Osteoblast (primary cell): ENCODE results near the gene MAN2C1. TPM values are rescaled to one million over a fixed set of nuclear protein-coding genes. Genes with fewer than 3 reads are reported as not detected.
"Not testable (repeated sequence)": the region's sequence is repeated elsewhere in the genome, so short reads cannot be mapped to it uniquely, and the experiment has no call there.

Source experiments
- DNase-seq: peaks from one replicate; pipeline ENCODE4 v3.0.0; 2011; ENCODE audit warnings: low spot score, mixed read lengths; ENCODE audit not compliant: insufficient read length; ENCODE audit errors: missing footprints
- H2AFZ ChIP-seq: 2 replicates; pipeline ENCODE4 v1.6.0; 2011; ENCODE audit warnings: mild to moderate bottlenecking, low read length
- H3K27ac ChIP-seq: 2 replicates; pipeline ENCODE4 v1.5.1; 2011; ENCODE audit warnings: mild to moderate bottlenecking, low read depth, low read length, moderate library complexity
- H3K27me3 ChIP-seq: 2 replicates; pipeline ENCODE4 v1.6.0; 2012; ENCODE audit warnings: mild to moderate bottlenecking, control low read depth, inconsistent platforms, low read length, moderate library complexity; ENCODE audit not compliant: insufficient read depth
- H3K36me3 ChIP-seq: 2 replicates; pipeline ENCODE4 v1.5.1; 2011; ENCODE audit warnings: mild to moderate bottlenecking, low read length, control low read depth, moderate library complexity; ENCODE audit not compliant: insufficient read depth
- H3K4me1 ChIP-seq: 2 replicates; pipeline ENCODE4 v1.5.1; 2011; ENCODE audit warnings: mild to moderate bottlenecking, low read length, control low read depth, moderate library complexity; ENCODE audit not compliant: insufficient read depth
- H3K4me2 ChIP-seq: 2 replicates; pipeline ENCODE4 v1.6.0; 2011; ENCODE audit warnings: mild to moderate bottlenecking, low read length; ENCODE audit not compliant: insufficient read depth
- H3K4me3 ChIP-seq: fragments of 200-600 bp; sonication (generic); 3 replicates; pipeline ENCODE4 v1.5.1; 2012; ENCODE audit warnings: mild to moderate bottlenecking, low read length, inconsistent platforms; ENCODE audit not compliant: insufficient read depth
- H3K79me2 ChIP-seq: 2 replicates; pipeline ENCODE4 v1.6.0; 2012; ENCODE audit warnings: mild to moderate bottlenecking, low read length, control low read depth, inconsistent platforms; ENCODE audit not compliant: insufficient read depth
- H3K9me3 ChIP-seq: 2 replicates; pipeline ENCODE4 v1.5.1; 2011; ENCODE audit warnings: low read depth, low read length, control low read depth
- H4K20me1 ChIP-seq: 2 replicates; pipeline ENCODE4 v1.6.0; 2012; ENCODE audit warnings: mild to moderate bottlenecking, low read length, control low read depth; ENCODE audit not compliant: insufficient read depth
- total RNA-seq: library from RNA; depleted of rRNA; stranded (reverse); fragments of >200 nt; gene quantifications from 2 replicates; pipeline ENCODE4 v1.2.3, GENCODE V29; 2012
- TF ChIP-seq, protein P1 (sequence below): IDR thresholded peaks from 2 replicates; pipeline ENCODE4 v1.5.1; 2011; ENCODE audit warnings: mild to moderate bottlenecking, low read depth, low read length, moderate library complexity; ENCODE audit errors: extremely low read depth

Gene MAN2C1
- total RNA-seq, 1 donor: 123 TPM

GRCh38 chr15:75325922-75326321 lies 42.5 kb downstream of the MAN2C1 start:
- Histone ChIP-seq H2AFZ (no peak overlapping the region), H4K20me1 (no peaks in the 10 kb centered on the region), H3K4me2 (no peak overlapping the region), H3K27me3 (peaks cover 5% of the 10 kb centered on the region), H3K4me1 (no peaks in the 10 kb centered on the region), H3K27ac (no peak overlapping the region), H3K79me2 (no peaks in the 10 kb centered on the region), H3K36me3 (no peaks in the 10 kb centered on the region), H3K4me3 (no peak overlapping the region), H3K9me3 (no peaks in the 10 kb centered on the region)
- no peak for DNase-seq
- TF ChIP-seq, protein P1, sequence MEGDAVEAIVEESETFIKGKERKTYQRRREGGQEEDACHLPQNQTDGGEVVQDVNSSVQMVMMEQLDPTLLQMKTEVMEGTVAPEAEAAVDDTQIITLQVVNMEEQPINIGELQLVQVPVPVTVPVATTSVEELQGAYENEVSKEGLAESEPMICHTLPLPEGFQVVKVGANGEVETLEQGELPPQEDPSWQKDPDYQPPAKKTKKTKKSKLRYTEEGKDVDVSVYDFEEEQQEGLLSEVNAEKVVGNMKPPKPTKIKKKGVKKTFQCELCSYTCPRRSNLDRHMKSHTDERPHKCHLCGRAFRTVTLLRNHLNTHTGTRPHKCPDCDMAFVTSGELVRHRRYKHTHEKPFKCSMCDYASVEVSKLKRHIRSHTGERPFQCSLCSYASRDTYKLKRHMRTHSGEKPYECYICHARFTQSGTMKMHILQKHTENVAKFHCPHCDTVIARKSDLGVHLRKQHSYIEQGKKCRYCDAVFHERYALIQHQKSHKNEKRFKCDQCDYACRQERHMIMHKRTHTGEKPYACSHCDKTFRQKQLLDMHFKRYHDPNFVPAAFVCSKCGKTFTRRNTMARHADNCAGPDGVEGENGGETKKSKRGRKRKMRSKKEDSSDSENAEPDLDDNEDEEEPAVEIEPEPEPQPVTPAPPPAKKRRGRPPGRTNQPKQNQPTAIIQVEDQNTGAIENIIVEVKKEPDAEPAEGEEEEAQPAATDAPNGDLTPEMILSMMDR: no peak

- DNase-seq: no peak
- no peak overlapping the region for H3K4me3 ChIP-seq
- H3K4me1 ChIP-seq: no peaks in the 10 kb centered on the region
- no peaks in the 10 kb centered on the region for H4K20me1 ChIP-seq
- H3K36me3 ChIP-seq: no peaks in the 10 kb centered on the region
- H3K79me2 ChIP-seq: no peaks in the 10 kb centered on the region
- H3K27me3 ChIP-seq: peaks cover 5% of the 10 kb centered on the region
- TF ChIP-seq, protein P1: no peak
- H3K27ac ChIP-seq: no peak overlapping the region
- no peaks in the 10 kb centered on the region for H3K9me3 ChIP-seq
- H2AFZ ChIP-seq: no peak overlapping the region
- H3K4me2 ChIP-seq: no peak overlapping the region
These were observed 46.7 kb downstream of the MAN2C1 start for GRCh38 chr15:75321711-75322110.

- H3K4me1 ChIP-seq, H3K4me2 ChIP-seq, H3K27ac ChIP-seq, H3K27me3 ChIP-seq, H3K36me3 ChIP-seq, H3K9me3 ChIP-seq, H3K4me3 ChIP-seq, H3K79me2 ChIP-seq, H2AFZ ChIP-seq, H4K20me1 ChIP-seq: not testable (repeated sequence)
- DNase-seq: peak; percentile 63
These were observed 49.0 kb downstream of the MAN2C1 start for GRCh38 chr15:75319231-75319897.

DNA sequence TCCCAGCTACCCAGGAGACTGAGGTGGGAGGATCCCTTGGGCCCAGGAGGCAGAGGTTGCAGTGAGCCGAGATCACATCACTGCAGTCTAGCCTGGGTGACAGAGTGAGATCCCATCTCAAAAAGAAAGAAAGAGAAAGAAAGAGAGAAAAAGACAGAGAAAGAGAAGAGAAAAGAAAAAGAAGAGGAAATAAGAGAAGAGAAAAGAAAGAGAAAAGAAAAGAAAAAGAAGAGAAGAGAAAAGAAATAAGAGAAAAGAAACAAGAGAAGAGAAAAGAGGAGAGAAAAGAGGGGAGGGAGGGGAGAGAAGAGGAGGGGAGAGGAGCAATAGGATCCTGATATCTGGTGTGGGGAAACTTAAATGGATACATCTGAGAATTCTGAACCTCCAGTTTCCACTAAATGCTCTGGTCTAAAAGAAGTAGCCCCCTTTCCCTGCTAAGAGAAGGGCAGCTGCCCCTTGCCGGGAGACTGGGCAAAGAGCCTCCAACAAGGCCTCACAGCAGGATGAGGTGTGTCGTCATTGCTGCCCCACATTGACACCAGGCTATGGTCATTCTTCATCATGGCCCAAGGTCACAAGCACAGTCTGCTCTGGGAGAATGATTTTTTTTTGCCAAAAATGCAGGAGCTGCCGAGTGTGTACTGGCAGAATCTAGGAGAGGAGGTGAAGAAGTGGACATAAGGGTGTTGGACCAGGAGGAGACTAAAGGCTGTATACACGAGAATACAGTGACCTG lies 53.7 kb downstream of the MAN2C1 start:
- Histone ChIP-seq H2AFZ (no peak overlapping the region), H3K79me2 (no peaks in the 10 kb centered on the region), H3K4me2 (no peak overlapping the region), H3K27ac (no peak overlapping the region), H4K20me1 (no peaks in the 10 kb centered on the region), H3K36me3 (no peaks in the 10 kb centered on the region), H3K4me3 (no peak overlapping the region), H3K27me3 (peaks cover 14% of the 10 kb centered on the region), H3K9me3 (no peaks in the 10 kb centered on the region), H3K4me1 (no peaks in the 10 kb centered on the region)
- no peak for DNase-seq
- TF ChIP-seq, protein P1: no peak
